Parathyroid adenoma (tissue), 2 donors: ENCODE measurements around the gene MTHFSD.

Source experiments
- H2AFZ ChIP-seq: fragments of 300-600 bp; sonication (generic); one replicate; pipeline ENCODE4 v1.7.0; 2017; ENCODE audit warnings: antibody characterized with exemption, mild to moderate bottlenecking
- H3K27ac ChIP-seq: fragments of 300-600 bp; sonication (generic); one replicate; pipeline ENCODE4 v1.7.0; 2017
- H3K27me3 ChIP-seq: fragments of 300-600 bp; sonication (generic); one replicate; pipeline ENCODE4 v1.7.0; 2017; ENCODE audit warnings: low read length; ENCODE audit not compliant: control insufficient read depth, insufficient read depth
- H3K36me3 ChIP-seq: fragments of 300-600 bp; sonication (generic); one replicate; pipeline ENCODE4 v1.7.0; 2017; ENCODE audit warnings: low read length; ENCODE audit not compliant: control insufficient read depth, insufficient read depth
- H3K4me1 ChIP-seq: fragments of 300-600 bp; sonication (generic); one replicate; pipeline ENCODE4 v1.7.0; 2017; ENCODE audit warnings: control low read depth
- H3K4me2 ChIP-seq: fragments of 300-600 bp; sonication (generic); one replicate; pipeline ENCODE4 v1.7.0; 2017; ENCODE audit warnings: low read length
- H3K4me3 ChIP-seq: fragments of 300-600 bp; sonication (generic); one replicate; pipeline ENCODE4 v1.7.0; 2017; ENCODE audit warnings: low read depth, low read length
- H3K79me2 ChIP-seq: fragments of 300-600 bp; sonication (generic); one replicate; pipeline ENCODE4 v1.7.0; 2017; ENCODE audit warnings: control low read depth
- H3K9ac ChIP-seq: fragments of 300-600 bp; sonication (generic); one replicate; pipeline ENCODE4 v1.7.0; 2017; ENCODE audit warnings: mild to moderate bottlenecking
- H3K9me3 ChIP-seq: fragments of 300-600 bp; sonication (generic); one replicate; pipeline ENCODE4 v1.7.0; 2017; ENCODE audit warnings: low read length; ENCODE audit not compliant: control insufficient read depth
- TF ChIP-seq, protein P1 (sequence below): fragments of 300-600 bp; sonication (generic); IDR thresholded peaks from one replicate; pipeline ENCODE4 v1.7.0; 2017; ENCODE audit warnings: antibody characterized with exemption, mild to moderate bottlenecking
- donor health status: primary hyperparathyroidism.

Gene MTHFSD

DNA sequence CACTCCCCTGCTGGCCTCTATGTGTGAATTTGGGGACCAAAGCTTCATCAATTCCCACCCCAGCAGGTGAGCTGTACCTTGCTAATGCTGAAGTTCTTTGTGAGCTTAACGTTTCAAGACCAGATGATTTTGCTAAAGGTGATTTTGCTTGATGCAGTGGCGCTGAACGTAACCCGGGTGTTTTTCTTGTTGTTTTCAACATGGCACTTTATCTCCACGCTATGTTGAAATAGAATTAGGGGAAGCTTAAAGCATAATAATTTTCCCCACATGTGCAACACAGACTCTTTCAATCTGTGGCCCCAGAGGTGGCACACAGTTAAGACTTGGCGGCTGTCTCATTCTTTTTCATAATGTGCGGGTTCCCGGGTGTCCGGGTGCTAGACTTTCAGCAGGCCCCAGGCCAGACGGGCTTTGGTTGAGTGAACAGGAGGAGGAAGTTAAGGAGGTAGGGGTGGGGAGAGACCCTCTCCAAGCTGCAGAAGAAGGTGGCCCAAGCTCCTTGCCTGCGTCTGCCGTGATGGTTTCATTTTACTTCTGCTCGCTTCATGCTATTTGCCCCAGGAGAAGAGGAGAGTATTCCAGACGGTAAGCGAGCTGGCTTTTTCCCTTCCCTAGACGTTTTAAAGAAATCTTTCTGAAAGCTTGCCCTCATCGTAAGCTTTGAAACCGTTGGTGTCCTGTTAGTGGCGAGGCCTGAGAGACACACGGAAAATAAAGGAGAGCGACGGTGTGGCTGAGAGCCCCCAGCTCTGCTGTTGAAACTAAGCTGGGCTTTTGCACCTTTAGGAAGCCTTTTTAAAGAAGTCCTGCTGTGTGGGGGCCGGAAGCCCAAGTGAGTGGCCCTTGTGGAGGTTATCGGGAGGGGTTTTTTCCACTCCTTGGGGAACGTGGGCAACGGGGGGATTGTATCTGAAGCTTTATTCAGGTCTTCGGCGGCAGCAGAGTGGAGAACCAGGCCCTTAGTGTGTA is 15.8 kb upstream of the MTHFSD start:
- no peak overlapping the region for H3K4me3 ChIP-seq
- H3K36me3 ChIP-seq, result no peaks in the 10 kb centered on the region
- H3K27ac ChIP-seq, result no peak overlapping the region
- H3K4me1 ChIP-seq, result no peaks in the 10 kb centered on the region
- no peaks in the 10 kb centered on the region for H3K9me3 ChIP-seq
- no peak overlapping the region for H2AFZ ChIP-seq
- H3K27me3 ChIP-seq, result peaks cover 9% of the 10 kb centered on the region
- no peak overlapping the region for H3K9ac ChIP-seq
- TF ChIP-seq, protein P1, sequence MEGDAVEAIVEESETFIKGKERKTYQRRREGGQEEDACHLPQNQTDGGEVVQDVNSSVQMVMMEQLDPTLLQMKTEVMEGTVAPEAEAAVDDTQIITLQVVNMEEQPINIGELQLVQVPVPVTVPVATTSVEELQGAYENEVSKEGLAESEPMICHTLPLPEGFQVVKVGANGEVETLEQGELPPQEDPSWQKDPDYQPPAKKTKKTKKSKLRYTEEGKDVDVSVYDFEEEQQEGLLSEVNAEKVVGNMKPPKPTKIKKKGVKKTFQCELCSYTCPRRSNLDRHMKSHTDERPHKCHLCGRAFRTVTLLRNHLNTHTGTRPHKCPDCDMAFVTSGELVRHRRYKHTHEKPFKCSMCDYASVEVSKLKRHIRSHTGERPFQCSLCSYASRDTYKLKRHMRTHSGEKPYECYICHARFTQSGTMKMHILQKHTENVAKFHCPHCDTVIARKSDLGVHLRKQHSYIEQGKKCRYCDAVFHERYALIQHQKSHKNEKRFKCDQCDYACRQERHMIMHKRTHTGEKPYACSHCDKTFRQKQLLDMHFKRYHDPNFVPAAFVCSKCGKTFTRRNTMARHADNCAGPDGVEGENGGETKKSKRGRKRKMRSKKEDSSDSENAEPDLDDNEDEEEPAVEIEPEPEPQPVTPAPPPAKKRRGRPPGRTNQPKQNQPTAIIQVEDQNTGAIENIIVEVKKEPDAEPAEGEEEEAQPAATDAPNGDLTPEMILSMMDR, result no peak
- H3K79me2 ChIP-seq, result no peaks in the 10 kb centered on the region
- H3K4me2 ChIP-seq, result no peak overlapping the region

DNA sequence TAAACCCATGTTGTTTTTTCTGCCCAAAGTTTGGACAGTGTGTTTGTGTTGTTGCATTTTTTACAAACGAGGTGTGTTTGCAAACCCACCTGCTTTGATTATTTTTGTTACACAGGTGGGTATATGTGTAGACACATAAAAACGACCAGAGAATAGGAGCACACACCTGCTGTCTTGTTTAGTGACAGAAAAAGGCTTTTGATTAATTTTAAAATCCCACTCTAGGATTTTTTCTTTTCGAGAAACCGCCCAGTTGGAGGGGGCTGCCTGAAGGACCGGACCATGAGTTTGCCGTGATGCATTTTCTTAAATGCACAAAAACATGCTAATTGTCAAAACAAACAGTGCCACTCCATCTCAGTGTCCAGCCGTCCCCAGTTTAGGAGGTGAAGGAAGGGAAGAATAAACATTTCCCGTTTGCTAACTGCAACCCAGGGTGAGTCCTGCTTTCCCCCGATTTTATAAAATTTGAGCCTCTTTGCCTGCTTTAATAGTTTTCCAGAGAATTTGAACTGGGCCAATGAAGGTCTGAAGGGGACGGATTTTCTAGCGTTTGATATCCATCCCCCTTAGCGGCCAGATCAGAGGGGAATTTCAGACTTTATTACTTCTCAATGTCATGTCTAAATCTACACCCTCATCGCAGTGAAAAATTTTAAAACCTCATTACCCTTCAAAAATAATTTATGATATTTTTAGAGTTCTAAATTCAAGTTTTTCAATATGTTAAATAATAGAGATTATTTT is 14.8 kb upstream of the MTHFSD start:
- no peak overlapping the region for H3K9ac ChIP-seq
- H3K4me2 ChIP-seq, result no peak overlapping the region
- no peaks in the 10 kb centered on the region for H3K79me2 ChIP-seq
- peaks cover 10% of the 10 kb centered on the region for H3K27me3 ChIP-seq
- no peaks in the 10 kb centered on the region for H3K36me3 ChIP-seq
- no peak overlapping the region for H3K4me3 ChIP-seq
- no peaks in the 10 kb centered on the region for H3K9me3 ChIP-seq
- no peaks in the 10 kb centered on the region for H3K4me1 ChIP-seq
- no peak overlapping the region for H3K27ac ChIP-seq
- no peak overlapping the region for H2AFZ ChIP-seq
- TF ChIP-seq, protein P1, result no peak

DNA sequence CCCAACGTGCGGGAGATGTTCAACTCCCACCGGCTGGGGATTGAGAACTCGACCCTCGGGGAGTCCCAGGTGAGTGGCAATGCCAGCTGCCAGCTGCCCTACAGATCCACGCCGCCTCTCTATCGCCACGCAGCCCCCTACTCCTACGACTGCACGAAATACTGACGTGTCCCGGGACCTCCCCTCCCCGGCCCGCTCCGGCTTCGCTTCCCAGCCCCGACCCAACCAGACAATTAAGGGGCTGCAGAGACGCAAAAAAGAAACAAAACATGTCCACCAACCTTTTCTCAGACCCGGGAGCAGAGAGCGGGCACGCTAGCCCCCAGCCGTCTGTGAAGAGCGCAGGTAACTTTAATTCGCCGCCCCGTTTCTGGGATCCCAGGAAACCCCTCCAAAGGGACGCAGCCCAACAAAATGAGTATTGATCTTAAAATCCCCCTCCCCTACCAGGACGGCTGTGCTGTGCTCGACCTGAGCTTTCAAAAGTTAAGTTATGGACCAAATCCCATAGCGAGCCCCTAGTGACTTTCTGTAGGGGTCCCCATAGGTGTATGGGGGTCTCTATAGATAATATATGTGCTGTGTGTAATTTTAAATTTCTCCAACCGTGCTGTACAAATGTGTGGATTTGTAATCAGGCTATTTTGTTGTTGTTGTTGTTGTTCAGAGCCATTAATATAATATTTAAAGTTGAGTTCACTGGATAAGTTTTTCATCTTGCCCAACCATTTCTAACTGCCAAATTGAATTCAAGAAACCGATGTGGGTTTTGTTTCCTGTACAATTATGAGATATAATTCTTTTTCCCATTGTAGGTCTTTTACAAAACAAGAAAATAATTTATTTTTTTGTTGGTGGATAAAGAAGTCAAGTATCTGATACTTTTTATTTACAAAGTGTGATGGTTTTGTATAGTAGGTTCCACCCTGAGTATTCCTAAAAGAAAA is 13.9 kb upstream of the MTHFSD start:
- no peak overlapping the region for H3K27ac ChIP-seq
- no peak overlapping the region for H3K9ac ChIP-seq
- no peaks in the 10 kb centered on the region for H3K79me2 ChIP-seq
- H3K4me2 ChIP-seq, result no peak overlapping the region
- H3K27me3 ChIP-seq, result peaks cover 16% of the 10 kb centered on the region
- peaks cover 4% of the 10 kb centered on the region for H3K4me1 ChIP-seq
- H3K9me3 ChIP-seq, result no peaks in the 10 kb centered on the region
- TF ChIP-seq, protein P1, result no peak
- H2AFZ ChIP-seq, result no peak overlapping the region
- H3K4me3 ChIP-seq, result no peak overlapping the region
- no peaks in the 10 kb centered on the region for H3K36me3 ChIP-seq

DNA sequence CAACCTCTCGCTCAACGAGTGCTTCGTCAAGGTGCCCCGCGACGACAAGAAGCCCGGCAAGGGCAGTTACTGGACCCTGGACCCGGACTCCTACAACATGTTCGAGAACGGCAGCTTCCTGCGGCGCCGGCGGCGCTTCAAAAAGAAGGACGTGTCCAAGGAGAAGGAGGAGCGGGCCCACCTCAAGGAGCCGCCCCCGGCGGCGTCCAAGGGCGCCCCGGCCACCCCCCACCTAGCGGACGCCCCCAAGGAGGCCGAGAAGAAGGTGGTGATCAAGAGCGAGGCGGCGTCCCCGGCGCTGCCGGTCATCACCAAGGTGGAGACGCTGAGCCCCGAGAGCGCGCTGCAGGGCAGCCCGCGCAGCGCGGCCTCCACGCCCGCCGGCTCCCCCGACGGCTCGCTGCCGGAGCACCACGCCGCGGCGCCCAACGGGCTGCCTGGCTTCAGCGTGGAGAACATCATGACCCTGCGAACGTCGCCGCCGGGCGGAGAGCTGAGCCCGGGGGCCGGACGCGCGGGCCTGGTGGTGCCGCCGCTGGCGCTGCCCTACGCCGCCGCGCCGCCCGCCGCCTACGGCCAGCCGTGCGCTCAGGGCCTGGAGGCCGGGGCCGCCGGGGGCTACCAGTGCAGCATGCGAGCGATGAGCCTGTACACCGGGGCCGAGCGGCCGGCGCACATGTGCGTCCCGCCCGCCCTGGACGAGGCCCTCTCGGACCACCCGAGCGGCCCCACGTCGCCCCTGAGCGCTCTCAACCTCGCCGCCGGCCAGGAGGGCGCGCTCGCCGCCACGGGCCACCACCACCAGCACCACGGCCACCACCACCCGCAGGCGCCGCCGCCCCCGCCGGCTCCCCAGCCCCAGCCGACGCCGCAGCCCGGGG is 12.9 kb upstream of the MTHFSD start:
- Histone ChIP-seq H3K79me2 (no peaks in the 10 kb centered on the region), H3K9me3 (no peaks in the 10 kb centered on the region), H3K4me2 (no peak overlapping the region), H3K9ac (no peak overlapping the region), H3K27ac (no peak overlapping the region), H2AFZ (no peak overlapping the region), H3K4me1 (peaks cover 5% of the 10 kb centered on the region), H3K36me3 (no peaks in the 10 kb centered on the region), H3K4me3 (no peak overlapping the region), H3K27me3 (peaks cover 17% of the 10 kb centered on the region)
- TF ChIP-seq, protein P1, result no peak
